Neural cell (in vitro differentiated cells): Measurements from ENCODE around the gene ARHGEF17. TPM values are rescaled to one million over a fixed set of nuclear protein-coding genes. Genes with fewer than 3 reads are reported as not detected.

Source experiments
- H2AFZ ChIP-seq: fragments of 200-600, 300-800 bp; sonication (generic), shearing (Covaris generic); 2 replicates; pipeline ENCODE4 v1.6.0; 2014; ENCODE audit warnings: low read depth, mild to moderate bottlenecking, antibody characterized with exemption, low read length, moderate library complexity
- H3F3A ChIP-seq: fragments of 200-600 bp; shearing (Covaris generic); 2 replicates; pipeline ENCODE4 v1.6.1; 2016; ENCODE audit warnings: mild to moderate bottlenecking, moderate library complexity, mixed read lengths, antibody characterized with exemption, low read length; ENCODE audit not compliant: insufficient read depth, poor library complexity, severe bottlenecking
- H3K27ac ChIP-seq: fragments of 200-600, 300-800 bp; sonication (generic), shearing (Covaris generic); 2 replicates; pipeline ENCODE4 v1.5.1; 2014; ENCODE audit warnings: mild to moderate bottlenecking, low read length, moderate library complexity
- H3K27me3 ChIP-seq: fragments of 300-800, 200-600 bp; sonication (generic), shearing (Covaris generic); 2 replicates; pipeline ENCODE4 v1.6.0; 2014; ENCODE audit warnings: mild to moderate bottlenecking, low read depth, low read length, moderate library complexity; ENCODE audit not compliant: insufficient read depth
- H3K36me3 ChIP-seq: fragments of 300-800, 200-600 bp; sonication (generic), shearing (Covaris generic); 2 replicates; pipeline ENCODE4 v1.5.1; 2014; ENCODE audit warnings: mild to moderate bottlenecking, antibody characterized with exemption, low read length, moderate library complexity; ENCODE audit not compliant: insufficient read depth
- H3K4me2 ChIP-seq: fragments of 300-800, 200-600 bp; sonication (generic), shearing (Covaris generic); 2 replicates; pipeline ENCODE4 v1.6.0; 2014; ENCODE audit warnings: mild to moderate bottlenecking, low read length
- H3K4me3 ChIP-seq: fragments of 300-800, 200-600 bp; sonication (generic), shearing (Covaris generic); 2 replicates; pipeline ENCODE4 v1.5.1; 2014; ENCODE audit warnings: mild to moderate bottlenecking, low read length, moderate library complexity
- H3K79me2 ChIP-seq: fragments of 200-600 bp; shearing (Covaris generic); replicated peaks from 2 replicates; pipeline ENCODE4 v1.6.0; 2014; ENCODE audit warnings: mild to moderate bottlenecking, low read length, moderate library complexity; ENCODE audit not compliant: insufficient read depth
- H3K9ac ChIP-seq: fragments of 300-800, 200-600 bp; sonication (generic), shearing (Covaris generic); 2 replicates; pipeline ENCODE4 v1.6.1; 2016; ENCODE audit warnings: mild to moderate bottlenecking, low read length, mixed read lengths
- H3K9me2 ChIP-seq: fragments of 200-600 bp; shearing (Covaris generic); 2 replicates; pipeline ENCODE4 v1.6.1; 2016; ENCODE audit warnings: mild to moderate bottlenecking, low read length, mixed read lengths; ENCODE audit not compliant: insufficient read depth
- H3K9me3 ChIP-seq: fragments of 200-600, 300-800 bp; sonication (generic), shearing (Covaris generic); 2 replicates; pipeline ENCODE4 v1.6.1; 2016; ENCODE audit warnings: mild to moderate bottlenecking, mixed run types, low read length, moderate library complexity, mixed read lengths
- H4K20me1 ChIP-seq: fragments of 200-600 bp; shearing (Covaris generic); 2 replicates; pipeline ENCODE4 v1.6.1; 2016; ENCODE audit warnings: mild to moderate bottlenecking, mixed run types; ENCODE audit not compliant: insufficient read depth
- EP300 ChIP-seq: fragments of 450-650 bp; conservative IDR thresholded peaks from 2 replicates; pipeline ENCODE4 v1.6.1; 2014; ENCODE audit warnings: antibody characterized with exemption, mild to moderate bottlenecking, moderate library complexity; ENCODE audit not compliant: poor library complexity, severe bottlenecking
- EZH2 ChIP-seq: fragments of 200-600, 300-800 bp; shearing (Covaris generic), sonication (generic); IDR thresholded peaks from 2 replicates; pipeline ENCODE4 v1.6.1; 2014; ENCODE audit warnings: antibody characterized with exemption, low read length, borderline replicate concordance, mild to moderate bottlenecking; ENCODE audit not compliant: insufficient read depth, poor library complexity, severe bottlenecking
- MXI1 ChIP-seq: fragments of 450-650 bp; conservative IDR thresholded peaks from 2 replicates; pipeline ENCODE4 v1.6.1; 2014; ENCODE audit warnings: antibody characterized with exemption, mild to moderate bottlenecking; ENCODE audit not compliant: poor library complexity, severe bottlenecking
- POLR2AphosphoS5 ChIP-seq: IDR thresholded peaks from 2 replicates; pipeline ENCODE4 v1.6.1; 2012
- RAD21 ChIP-seq: fragments of 450-650 bp; conservative IDR thresholded peaks from 2 replicates; pipeline ENCODE4 v1.6.1; 2014; ENCODE audit warnings: antibody characterized with exemption, mild to moderate bottlenecking, moderate library complexity
- REST ChIP-seq: IDR thresholded peaks from 2 replicates; pipeline ENCODE4 v1.6.1; 2012; ENCODE audit warnings: borderline replicate concordance
- SMC3 ChIP-seq: fragments of 450-650 bp; conservative IDR thresholded peaks from 2 replicates; pipeline ENCODE4 v1.6.1; 2014; ENCODE audit warnings: antibody characterized with exemption, mild to moderate bottlenecking, moderate library complexity; ENCODE audit not compliant: poor library complexity
- TAF1 ChIP-seq: IDR thresholded peaks from 2 replicates; pipeline ENCODE4 v1.6.1; 2012; ENCODE audit warnings: low read depth
- polyA plus RNA-seq: library from polyadenylated mRNA; depleted of rRNA; stranded (reverse); fragments of >200 nt; gene quantifications from 2 replicates; pipeline ENCODE4 v1.2.3, GENCODE V29; 2014
- TF ChIP-seq, protein P1 (sequence below): fragments of 450-650 bp; IDR thresholded peaks from 2 replicates; pipeline ENCODE4 v1.5.1; 2014; ENCODE audit warnings: antibody characterized with exemption, mild to moderate bottlenecking, moderate library complexity; ENCODE audit not compliant: poor library complexity, severe bottlenecking

ARHGEF17 gene
- polyA plus RNA-seq, 1 donor from 2014 or later: 7.9 TPM

GRCh38 chr11:73358071-73358470, 50.0 kb downstream of the ARHGEF17 start:
- Histone ChIP-seq H3K9me2 (no peaks in the 10 kb centered on the region), H3K4me2 (no peak overlapping the region), H3K27me3 (no peaks in the 10 kb centered on the region), H4K20me1 (no peaks in the 10 kb centered on the region), H3K4me3 (no peak overlapping the region), H3K9ac (peak overlapping the region; percentile 9), H2AFZ (no peak overlapping the region), H3K36me3 (no peaks in the 10 kb centered on the region), H3K9me3 (no peaks in the 10 kb centered on the region), H3K27ac (peak overlapping the region; percentile 42), H3F3A (no peaks in the 10 kb centered on the region), H3K79me2 (no peaks in the 10 kb centered on the region)
- TF ChIP-seq POLR2AphosphoS5 (no peak), SMC3 (no peak), EZH2 (no peak), REST (no peak), TAF1 (no peak), MXI1 (no peak), EP300 (no peak), RAD21 (no peak)
- TF ChIP-seq, protein P1, sequence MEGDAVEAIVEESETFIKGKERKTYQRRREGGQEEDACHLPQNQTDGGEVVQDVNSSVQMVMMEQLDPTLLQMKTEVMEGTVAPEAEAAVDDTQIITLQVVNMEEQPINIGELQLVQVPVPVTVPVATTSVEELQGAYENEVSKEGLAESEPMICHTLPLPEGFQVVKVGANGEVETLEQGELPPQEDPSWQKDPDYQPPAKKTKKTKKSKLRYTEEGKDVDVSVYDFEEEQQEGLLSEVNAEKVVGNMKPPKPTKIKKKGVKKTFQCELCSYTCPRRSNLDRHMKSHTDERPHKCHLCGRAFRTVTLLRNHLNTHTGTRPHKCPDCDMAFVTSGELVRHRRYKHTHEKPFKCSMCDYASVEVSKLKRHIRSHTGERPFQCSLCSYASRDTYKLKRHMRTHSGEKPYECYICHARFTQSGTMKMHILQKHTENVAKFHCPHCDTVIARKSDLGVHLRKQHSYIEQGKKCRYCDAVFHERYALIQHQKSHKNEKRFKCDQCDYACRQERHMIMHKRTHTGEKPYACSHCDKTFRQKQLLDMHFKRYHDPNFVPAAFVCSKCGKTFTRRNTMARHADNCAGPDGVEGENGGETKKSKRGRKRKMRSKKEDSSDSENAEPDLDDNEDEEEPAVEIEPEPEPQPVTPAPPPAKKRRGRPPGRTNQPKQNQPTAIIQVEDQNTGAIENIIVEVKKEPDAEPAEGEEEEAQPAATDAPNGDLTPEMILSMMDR: no peak

DNA sequence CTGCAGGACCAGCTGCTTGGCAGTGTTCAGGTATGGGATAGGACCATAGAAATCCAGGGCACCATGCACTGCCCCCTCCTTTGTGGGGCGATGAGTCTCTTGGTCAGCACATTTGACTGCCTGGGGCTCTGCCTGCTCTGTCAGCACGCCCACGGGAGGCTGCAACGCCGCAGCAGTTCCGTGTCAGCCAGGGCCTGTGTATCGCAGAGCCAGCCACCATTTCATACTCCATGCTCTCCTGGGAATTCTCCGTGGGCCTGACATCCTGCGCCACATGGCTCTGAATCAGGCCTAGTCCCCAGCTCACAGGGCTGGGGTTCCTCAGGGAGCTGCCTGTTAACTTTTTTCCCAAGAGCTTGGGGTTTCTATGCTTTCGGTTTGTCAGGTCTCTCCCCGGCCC, 51.3 kb downstream of the ARHGEF17 start:
- no peak overlapping the region for H2AFZ ChIP-seq
- no peak overlapping the region for H3K9ac ChIP-seq
- no peaks in the 10 kb centered on the region for H3K9me3 ChIP-seq
- no peaks in the 10 kb centered on the region for H3K9me2 ChIP-seq
- H3K4me2 ChIP-seq: no peak overlapping the region
- no peaks in the 10 kb centered on the region for H3K27me3 ChIP-seq
- no peaks in the 10 kb centered on the region for H3K36me3 ChIP-seq
- no peaks in the 10 kb centered on the region for H3K79me2 ChIP-seq
- TF ChIP-seq POLR2AphosphoS5 (no peak), RAD21 (no peak), SMC3 (no peak), REST (no peak), EP300 (no peak), TAF1 (no peak), MXI1 (no peak), EZH2 (no peak)
- TF ChIP-seq, protein P1: no peak
- H3F3A ChIP-seq: no peaks in the 10 kb centered on the region
- no peaks in the 10 kb centered on the region for H4K20me1 ChIP-seq
- no peak overlapping the region for H3K27ac ChIP-seq
- no peak overlapping the region for H3K4me3 ChIP-seq
